GM18507 (cell line): ENCODE data around the gene ELMOD3.
"Not testable (repeated sequence)": the region's sequence is repeated elsewhere in the genome, so short reads cannot be mapped to it uniquely, and the experiment has no call there.

Experiments
- DNase-seq: peaks from one replicate; pipeline ENCODE4 v3.0.0; 2011; ENCODE audit warnings: low read depth; ENCODE audit not compliant: insufficient read length; ENCODE audit errors: extremely low spot score
- FAIRE-seq: peaks from 2 replicates; lab custom pipeline; 2011; peaks lifted over from hg19 to GRCh38; lab: Jason Lieb, UNC

Gene ELMOD3

GRCh38 chr2:85354286-85355072, at the start of gene ELMOD3, which contains the start of gene RETSAT:
ELMOD3 (plus strand) TSS chr2:85354769; CDS start chr2:85357199, 2,430 bp downstream.
RETSAT (minus strand) TSS chr2:85354528; CDS start chr2:85354507, 21 bp downstream.
- FAIRE-seq (peak; percentile 98), DNase-seq (peak; percentile 95)

DNA sequence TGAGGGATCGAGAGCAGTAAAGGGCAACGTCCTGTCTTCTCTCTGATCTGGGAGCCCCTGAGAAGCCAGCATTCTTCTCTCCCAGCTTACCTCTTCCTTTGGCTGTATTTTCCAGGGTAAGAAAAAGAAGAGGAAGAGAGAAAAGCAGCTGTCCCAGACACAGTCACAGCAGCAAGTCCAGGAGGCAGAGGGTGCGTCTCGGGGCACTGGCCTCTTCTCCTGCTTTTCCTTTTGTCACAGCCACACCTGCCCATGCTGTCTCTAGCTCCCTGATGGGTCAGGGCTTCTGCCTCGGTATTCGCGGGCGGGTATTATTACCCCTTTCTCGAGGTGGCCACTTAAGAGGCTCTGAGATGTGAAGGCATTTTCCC, 47.1 kb upstream of the ELMOD3 start:
- no peak for DNase-seq
- no peak for FAIRE-seq

DNA sequence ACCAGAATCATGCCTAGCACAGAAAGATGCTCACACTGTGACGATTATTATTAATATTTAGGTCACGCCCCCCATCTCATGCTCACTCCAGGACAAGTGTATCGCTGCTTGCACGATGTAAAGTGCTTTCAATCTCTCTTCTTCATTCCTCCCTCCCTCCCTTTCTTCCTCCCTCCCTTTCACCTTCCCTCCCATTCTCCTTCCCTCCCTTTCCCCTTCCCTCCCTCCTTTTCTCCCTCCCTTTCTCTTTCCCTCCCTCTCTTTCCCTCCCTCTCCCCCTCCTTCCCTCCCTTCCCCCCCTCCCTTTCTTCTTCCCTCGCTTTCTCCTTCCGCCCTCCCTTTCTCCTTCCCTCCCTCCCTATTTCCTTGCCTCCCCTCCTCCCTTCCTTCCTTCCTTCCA, 46.4 kb upstream of the ELMOD3 start:
- no peak for DNase-seq
- no peak for FAIRE-seq

DNA sequence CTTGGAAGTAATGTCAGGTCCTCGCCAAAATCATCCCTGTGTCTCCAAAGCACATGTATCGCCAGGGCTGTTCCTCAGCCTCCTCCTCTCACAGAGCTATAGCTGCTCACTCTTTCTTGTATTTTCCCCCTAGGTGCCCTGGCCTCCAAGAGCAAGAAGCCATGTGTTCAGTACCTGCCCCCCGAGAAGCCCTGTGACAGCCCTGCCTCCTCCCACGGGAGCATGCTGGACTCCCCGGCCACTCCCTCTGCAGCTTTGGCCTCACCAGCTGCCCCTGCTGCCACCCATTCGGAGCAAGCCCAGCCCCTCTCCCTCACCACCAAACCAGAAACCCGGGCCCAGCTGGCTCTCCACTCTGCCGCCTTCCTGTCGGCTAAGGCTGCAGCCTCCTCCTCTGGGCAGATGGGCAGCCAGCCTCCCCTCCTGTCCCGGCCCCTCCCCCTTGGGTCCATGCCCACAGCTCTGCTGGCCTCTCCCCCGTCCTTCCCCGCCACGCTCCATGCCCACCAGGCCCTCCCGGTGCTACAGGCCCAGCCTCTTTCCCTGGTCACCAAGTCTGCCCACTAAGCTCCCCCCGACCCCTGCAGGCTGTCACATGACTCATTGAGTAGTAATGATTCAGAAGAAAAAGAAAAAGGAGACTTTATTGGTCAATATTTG, 45.5 kb upstream of the ELMOD3 start:
- no peak for FAIRE-seq
- no peak for DNase-seq

DNA sequence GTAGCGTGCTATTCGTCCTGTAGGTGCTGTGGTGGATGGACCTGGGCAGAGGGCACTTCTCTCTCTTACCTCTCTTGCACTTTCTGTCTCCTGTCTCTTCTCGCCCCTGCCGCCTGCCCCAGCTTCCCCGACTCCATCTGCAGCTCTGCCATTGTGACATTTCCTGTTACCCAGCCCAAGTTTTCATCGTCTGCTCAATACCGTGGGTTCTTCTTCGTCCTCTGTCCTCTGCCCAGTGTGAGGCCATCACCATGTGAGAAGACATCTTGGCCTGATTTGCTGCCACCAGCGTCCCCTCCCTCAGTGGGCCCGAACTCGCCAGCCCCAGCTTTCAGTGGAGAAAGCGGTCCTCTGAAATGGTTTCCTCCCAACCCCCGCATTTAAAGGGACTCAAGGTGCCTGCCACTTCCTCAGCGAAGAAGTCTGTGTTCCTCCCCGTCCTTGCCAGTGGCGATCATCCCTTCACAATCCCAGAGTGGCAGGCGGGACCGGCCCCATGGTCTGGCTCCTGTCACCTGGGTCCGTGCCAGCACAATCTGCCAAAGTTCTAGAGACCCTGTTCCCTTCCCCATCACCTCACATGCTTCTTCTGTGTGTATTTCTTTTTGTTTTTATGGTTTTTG, 44.8 kb upstream of the ELMOD3 start:
- DNase-seq (no peak), FAIRE-seq (no peak)

DNA sequence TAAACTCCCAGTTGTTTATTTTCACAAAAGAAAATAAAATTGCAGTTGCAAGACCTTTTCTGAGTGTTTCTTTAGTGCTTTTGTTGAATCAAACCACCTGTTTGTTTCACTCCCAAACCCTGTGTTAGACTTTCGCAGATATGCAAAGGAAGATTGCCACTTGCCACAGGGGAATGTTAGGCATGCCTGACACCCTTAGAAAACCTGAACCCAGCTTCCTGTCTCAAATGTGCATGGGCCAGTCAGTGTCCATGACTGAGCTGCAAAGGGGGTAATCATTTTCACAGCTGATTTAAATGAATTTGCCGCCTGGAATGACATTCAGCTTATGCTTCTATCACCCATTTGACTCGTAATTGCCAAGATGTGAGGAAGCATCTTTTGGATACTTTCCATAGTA, 44.2 kb upstream of the ELMOD3 start:
- DNase-seq (no peak), FAIRE-seq (no peak)

DNA sequence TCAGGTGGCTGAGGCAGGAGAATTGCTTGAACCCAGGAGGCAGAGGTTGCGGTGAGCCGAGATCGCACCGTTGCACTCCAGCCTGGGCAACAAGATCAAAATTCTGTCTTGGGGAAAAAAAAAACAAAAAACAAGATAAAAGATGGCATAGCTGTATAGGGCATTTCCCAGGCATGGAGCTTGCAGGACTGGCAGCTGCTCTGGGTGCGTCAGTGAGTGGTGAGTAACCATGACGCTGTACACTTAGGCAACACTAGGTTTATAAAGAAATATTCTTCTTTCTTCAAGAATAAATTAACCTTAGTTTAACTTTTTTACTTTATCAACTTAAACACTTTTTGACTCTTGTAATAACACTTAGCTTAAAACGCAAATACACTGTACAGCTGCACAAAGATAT, 42.2 kb upstream of the ELMOD3 start:
- FAIRE-seq = no peak

GRCh38 chr2:85314884-85315242, 39.7 kb upstream of the ELMOD3 start:
- DNase-seq = no peak
- no peak for FAIRE-seq

More for the DNA sequence above, 42.2 kb upstream of the ELMOD3 start:
- DNase-seq = no peak

DNA sequence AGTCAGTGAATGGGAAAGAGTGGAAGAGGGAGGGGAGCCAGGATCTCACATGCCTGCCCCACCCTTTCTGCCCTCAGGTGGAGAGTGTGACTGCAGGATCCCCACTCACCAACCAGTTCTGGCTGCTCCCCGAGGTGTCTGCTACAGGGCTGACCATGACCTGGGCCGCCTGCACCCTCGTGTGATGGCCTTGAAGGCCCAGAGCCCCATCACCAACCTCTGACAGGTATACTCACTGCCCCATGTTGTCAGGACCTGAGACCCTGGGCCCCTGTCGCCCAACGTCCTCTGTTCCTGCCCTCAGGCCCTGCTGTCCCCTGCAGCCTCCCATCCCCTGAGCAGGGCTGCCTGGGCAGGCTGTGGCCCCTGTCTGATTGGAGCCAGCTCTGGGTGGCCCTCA, 38.6 kb upstream of the ELMOD3 start:
- not testable (repeated sequence) for FAIRE-seq, DNase-seq

GRCh38 chr2:85318222-85319074, 36.1 kb upstream of the ELMOD3 start:
- no peak for DNase-seq
- FAIRE-seq = no peak

GRCh38 chr2:85319796-85320195, 34.8 kb upstream of the ELMOD3 start:
- DNase-seq (no peak), FAIRE-seq (no peak)

DNA sequence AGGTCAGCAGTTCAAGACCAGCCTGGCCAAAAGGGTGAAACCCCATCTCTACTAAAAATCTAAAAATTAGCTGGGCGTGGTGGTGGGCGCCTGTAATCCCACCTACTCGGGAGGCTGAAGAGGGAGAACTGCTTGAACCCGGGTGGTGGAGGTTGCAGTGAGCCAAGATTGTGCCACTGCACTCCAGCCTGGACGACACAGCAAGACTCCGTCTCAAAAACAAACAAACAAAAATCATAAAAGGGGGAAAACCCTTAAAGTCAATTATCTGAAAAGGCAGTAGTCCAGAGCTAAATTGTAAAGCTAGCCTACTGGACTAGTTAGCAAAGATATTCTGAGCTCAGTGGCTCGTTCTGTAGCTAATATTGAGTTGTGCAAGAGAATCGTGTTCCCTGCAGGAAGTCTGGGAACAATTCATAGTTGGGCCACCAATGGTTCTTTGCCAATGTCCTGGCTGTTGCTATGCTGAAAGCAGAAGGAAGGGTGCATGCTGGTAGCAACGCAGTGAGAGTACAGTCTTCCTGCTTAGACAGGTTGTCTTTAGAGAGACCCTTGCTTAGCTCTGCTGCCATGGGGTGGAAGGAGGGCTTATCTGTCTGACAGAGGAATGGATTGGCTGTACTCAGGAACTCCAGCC, 31.1 kb upstream of the ELMOD3 start:
- DNase-seq (no peak), FAIRE-seq (no peak)

DNA sequence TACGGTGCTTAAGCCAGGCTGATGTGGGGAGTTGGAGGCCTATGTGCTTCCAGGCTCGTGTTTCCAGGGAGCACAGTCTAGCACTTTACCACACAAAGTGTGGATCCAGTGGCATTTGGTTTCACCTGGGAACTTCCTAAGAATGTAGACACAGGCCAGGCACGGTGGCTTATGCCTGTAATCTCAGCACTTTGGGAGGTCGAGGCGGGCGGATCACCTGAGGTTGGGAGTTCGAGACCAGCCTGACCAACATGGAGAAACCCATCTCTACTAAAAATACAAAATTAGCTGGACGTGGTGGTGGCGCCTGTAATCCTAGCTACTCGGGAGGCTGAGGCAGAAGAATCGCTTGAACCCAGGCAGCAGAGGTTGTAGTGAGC, 30.6 kb upstream of the ELMOD3 start:
- not testable (repeated sequence) for FAIRE-seq, DNase-seq

- DNase-seq (no peak), FAIRE-seq (no peak)
These were observed 29.7 kb upstream of the ELMOD3 start for GRCh38 chr2:85324639-85325465.

DNA sequence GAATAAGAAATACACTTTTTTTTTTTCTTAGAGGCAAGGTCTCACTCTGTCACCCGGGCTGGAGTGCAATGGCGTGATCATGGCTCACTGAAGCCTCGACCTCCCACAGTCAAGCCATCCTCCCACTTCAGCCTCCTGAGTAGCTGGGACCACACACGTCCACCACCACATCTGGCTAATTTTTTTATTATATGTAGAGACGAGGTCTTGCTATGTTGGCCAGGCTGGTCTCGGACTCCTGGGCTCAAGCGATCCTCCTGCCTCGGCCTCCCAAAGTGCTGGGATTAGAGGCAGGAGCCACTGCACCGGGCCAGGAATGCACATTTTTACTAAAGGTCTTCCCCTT, 29.1 kb upstream of the ELMOD3 start:
- FAIRE-seq = no peak
- no peak for DNase-seq

- FAIRE-seq (peak; percentile 69), DNase-seq (peak; percentile 33)
These were observed 28.0 kb upstream of the ELMOD3 start for GRCh38 chr2:85326406-85327159.

DNA sequence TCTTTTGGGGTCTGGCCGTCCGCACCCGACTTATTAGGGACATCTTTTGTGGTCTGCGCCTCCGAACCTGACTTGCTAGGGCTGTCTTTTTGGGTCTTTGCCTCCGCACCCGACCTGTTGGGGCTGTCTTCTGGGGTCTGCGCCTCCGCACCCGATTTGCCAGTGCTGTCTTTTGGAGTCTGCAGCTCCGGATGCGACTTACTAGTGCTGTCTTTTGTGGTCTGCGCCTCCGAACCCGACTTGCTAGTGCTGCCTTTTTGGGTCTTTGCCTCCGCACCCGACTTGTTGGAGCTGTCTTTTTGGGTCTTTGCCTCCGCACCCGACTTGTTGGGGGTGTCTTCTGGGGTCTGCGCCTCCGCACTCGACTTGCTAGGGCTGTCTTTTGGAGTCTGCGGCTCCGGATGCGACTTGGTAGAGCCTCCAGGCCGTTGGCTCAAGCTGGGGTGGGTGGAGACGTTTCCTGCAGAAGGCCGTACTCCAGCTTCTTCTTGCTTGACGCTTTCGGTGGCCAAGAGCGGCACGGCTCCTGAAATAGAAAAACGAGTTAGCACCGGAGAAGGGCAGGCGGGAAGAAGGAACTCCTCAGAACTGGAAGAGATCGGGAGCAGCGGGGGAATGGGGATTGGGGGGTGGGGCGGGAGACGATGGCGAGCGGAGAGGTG, 27.3 kb upstream of the ELMOD3 start:
- FAIRE-seq = no peak
- no peak for DNase-seq
